NCI-H146 (cell line): ENCODE results near the gene KRT83.

Source experiments
- DNase-seq: peaks from one replicate; lab custom pipeline; 2025; lab: John Stamatoyannopoulos, UW

The KRT83 gene

DNA sequence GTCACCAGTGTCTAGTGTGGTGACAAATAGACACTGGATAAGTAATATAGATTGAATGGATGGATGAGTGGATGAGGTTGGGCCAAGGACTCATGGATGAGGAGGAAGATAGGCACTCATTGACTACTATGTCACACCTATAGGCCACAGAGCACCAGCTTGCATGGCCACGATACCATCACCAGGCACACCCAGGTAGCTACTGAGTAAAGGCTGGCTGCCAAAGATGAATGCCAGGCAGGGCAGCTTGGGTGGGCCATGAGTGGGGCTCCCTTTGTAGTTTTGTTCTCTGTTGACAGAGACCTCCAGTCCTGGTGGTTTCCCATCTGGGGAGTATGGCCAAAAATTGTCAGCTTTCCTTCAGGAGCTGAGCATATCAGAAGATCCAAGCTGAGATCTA is 11.2 kb upstream of the KRT83 start:
- DNase-seq = no peak

DNA sequence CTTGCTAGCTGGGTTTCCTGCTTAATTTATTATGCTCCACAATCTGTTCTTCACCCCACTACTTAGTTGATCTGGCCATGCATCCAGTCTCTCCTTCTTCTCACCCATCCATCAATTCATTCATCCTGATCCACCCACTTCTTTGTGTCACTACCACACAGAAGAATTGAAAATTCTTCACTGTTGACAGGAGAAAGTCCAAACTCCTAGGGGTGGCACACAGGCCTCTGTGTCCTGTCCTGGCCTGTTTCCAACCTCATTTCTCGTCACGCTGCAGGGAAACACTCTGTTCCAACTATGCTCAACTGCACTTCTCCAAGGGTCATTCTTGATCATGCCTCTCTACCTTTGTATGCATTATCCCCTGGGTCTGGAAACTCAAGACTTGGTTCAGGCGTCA is 10.6 kb upstream of the KRT83 start:
- no peak for DNase-seq

DNA sequence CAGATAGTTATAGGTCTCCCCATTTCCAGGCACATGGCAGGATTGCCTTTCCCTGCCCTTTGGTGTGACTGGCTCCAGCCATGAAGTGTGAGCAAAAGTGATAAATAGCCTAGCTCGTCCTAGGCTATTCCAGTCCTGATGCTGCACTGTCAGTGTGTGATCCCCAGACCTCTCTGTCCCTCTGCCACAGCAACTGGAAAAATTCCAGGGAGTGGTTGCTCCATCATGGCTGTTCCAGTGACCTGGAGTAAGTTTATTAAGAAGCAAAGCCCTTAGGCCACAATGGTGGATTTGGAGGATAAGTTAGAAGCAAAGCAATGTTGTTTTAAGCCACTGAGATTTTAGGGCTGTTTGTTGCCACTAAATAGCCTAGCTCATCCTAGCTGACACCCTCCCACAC is 9.8 kb upstream of the KRT83 start:
- no peak for DNase-seq

DNA sequence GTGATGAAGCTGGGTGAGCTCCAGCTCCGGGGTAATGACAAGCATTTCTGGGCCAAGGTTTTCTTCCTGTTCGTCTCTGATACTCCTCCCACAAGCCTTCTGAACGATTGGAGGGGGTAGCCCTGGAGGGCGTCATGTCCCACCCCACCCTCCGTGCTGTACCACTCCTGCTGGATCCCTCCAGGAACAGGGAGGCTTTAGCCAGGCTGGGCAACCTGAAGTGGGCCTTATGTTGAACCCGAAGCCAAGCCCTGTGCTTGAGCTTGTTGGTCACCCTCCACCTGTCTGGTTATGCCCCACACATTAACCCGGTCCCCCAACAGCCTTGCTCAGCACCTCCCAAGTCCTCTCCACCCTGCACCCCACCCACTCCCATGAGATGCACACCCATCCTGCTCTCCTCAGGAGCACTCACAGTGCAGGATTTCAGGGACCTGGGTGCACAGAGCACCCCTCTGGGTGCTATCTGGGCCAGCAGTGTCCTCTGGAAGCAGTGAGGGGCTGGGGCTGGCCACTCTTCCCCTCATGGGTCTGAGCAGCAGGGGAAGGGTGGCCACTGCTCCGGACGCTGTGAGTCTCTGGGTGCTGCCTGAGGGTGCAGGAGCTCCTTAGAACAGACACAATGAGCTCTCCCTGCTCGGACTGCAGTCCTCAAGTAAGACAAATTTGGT is 6.8 kb upstream of the KRT83 start:
- DNase-seq = no peak

DNA sequence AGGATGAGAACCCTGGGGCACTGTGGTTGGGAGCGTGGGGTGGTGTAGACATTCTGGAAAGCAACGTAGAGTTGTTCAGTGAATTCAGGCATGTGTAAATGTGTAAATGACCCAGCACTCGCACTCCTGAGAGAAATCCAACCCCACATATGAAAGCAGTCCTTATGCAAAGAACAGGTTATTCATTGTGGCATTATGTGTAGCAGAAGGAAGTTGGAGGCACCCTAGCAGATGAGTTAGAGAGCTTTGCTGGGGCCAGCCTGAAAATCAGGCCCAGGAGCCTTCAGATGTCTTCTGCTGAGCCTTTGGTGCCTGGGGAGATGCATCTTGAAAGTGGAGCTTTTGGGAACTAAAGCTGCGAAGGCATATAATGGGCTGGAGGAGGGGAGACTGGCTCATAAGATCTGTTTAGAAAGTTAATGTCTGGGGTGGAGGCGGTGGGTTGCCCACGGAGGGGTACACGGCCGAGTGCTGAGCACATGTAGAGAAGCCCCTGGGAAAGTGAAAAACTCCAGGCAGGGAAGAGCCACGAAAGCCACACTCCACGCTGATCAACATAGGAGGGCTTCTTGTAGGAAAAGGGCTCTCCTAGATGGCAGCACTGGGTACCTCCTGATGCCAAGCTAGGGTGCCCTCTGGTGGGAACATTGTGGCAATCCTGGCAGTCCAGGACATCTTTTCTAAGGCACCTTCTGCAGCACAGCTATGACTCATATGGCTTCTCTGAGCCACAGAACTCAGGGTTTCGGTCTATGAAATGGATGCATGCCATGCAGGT is 6.0 kb upstream of the KRT83 start:
- DNase-seq = peak; percentile 89

DNA sequence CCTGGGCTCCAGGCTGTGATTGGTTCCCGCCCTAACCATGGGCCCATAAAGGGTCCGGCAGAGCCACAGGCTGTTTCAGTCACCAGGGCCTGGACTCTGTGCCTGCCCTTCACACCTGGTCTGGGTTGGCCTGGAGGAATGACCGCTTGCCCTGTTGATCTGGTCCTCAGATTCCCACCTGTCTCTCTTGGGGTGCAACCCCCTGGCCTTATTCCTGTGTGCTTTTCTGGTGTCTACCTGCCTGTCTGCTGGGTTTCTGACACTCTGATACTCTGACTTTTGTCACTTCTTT is 2.9 kb upstream of the KRT83 start:
- no peak for DNase-seq

DNA sequence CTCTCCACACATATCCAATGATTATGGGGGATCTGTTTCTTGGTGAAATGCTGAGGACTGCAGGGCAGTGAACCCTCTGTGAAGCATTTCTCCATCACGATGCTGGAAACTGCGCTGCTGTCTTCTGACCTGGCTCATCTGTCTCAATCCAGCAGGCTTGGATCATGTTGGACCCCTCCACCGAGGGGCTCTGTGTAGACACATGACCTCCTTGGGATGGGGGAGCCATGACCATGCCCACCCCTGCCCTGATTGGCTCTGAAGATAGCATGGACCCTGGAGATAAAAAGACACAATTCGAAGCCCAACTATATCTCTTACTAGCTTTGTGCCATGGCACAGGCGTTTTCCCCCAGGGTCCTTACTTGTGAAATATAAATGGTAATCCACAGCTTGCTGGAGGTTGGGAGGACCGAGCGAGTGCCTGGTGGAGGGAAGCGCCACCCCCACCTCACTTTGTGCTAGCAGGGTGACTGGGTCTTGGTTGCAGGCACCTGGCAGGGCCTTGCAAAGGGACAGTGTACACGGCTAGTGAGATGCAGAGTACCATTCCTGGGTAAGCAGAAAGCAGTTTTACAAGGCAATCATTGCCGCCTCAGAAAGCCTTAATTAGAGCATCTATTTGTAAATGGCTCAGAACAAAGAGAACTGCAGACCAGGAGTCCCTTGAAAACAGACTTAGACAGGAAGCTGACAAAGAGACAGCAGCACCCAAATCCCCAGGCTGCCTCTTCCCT is 2.4 kb upstream of the KRT83 start:
- peak; percentile 78 for DNase-seq

DNA sequence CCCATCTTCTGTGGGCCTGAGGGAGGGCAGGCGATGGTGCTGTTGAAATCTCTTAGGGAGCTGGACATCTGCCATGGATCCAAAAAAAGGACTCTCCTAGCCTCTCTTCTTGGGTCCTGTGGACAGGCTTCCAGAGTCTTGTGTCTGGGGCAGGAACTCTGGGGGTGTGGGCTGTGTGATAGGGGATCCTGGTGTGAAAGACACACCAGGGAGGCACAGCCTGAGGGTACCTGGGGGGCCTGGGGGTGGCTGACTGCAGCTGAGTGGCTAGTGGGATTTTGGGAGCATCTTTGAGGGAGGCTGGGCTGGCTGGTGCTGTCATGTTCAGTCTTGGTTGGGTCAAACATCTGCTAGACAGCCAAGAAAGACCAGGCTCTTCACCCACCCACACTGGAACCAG is 1.8 kb upstream of the KRT83 start:
- DNase-seq = no peak

DNA sequence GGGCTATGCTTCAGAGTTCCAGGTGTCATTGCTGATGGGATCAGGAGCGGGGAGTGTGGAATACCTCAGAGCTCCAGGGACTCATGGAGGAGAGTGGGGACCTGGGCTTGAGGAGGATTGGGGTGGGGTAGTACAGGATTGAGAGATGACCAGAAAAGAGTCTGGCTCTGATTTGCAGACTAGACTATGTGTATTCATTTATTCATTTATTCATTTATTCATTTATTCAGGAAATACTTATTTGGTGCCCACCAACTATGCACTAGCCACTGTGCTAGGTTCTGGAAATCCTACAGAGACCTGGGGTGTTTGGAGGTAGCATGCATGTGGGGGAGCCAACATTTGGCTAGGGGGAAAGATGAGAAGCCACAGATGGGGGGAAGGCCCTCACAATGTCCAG is 871 bp upstream of the KRT83 start:
- no peak for DNase-seq

DNA sequence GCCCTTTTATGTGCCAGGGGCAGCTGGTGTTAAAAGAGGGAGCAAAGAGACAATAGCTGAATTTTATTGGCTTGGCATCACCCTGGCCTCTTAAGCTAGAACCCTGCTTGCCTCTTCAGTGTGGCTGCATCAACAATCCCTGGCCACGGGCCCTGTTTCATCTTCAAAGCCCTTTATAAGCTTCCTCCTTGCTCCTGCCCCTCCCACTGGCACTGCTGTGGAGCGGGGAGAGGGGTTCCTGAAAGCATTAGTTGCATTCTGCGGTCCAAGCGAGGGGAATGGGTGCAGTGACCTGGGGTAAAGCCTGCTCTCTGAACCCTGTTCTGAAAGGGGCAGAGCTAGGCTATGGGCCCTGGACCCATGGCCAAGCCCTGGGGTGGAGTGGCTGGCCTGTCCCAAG is 220 bp upstream of the KRT83 start:
- no peak for DNase-seq

DNA sequence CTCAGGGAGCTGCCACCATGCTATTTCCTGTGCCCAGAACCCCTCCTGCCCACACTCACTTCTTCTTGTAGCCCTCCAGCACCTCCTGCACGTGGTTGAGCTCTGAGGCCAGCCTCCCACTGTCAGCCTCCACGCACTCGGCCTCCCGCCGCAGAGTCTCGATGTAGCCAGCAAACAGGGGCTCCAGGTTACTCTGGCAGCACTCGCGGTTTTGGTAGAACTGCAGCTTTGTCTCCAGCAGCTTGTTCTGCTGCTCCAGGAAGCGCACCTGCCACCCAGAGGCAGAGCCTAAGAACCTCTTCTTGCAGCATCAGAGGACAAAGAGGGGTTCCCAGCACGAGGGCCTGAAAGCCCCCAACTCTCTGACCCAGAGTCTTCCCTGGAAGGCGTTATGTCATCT is 2.1 kb downstream of the KRT83 start:
- peak; percentile 50 for DNase-seq

DNA sequence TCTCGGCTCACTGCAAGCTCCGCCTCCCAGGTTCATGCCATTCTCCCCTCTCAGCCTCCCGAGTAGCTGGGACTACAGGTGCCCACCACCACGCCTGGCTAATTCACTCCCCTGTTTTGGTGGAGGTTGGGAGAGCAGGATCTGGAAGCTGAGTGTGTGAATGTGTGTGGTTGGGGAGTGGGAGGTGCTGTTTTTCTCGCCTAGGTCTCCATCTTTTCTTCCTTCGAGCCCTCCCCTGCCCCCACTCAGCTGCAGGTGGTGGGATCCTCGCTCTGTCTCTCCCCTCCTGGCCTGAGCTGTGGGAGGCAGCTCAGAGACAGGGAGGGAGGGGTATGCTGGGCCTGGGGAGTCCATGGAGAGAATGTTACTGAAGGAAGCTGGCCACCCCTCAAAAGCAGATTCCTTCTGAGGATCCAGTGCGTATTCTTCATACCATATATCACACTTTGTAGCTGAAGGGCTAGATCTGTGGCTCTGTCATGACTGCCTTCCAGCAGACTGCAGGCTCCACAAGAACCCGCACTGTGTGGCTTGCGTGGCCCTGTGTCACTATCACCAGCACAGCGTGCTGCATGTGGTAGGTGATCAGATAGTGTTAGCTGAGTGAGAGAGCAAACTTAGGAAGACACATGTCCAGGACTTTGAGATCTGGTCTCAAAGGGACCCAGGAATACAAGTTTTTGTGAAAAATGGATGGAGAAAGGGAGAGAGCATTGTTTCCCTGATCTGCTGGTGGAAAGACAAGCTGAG is 2.8 kb downstream of the KRT83 start:
- DNase-seq = no peak

DNA sequence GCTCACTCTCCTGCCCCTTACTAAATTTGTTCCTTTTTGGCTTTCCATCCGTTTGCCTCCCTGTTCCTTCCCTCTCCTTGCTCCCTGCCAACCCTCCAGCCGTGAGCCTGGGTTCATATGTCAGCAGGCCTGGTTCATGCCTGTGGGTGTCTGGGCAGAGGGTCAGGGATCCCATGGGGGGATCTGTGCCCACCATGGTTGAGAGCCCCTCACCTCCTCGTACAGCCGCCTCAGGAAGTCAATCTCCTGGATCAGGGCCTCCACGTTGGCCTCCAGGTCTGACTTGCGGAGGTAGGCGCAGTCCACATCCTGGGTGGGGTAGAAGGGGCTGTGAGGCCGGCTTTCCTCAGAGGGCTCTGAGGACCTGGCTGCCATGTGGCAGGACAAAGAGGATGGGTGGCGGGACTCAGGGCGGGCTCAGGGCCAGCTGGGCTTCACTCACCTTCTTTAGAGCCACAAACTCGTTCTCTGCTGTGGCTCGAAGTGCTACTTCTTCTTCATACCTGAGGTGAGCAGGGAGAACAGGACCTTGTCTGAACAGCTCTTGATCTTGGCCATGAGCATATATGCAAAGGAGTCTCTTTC is 3.6 kb downstream of the KRT83 start:
- no peak for DNase-seq

DNA sequence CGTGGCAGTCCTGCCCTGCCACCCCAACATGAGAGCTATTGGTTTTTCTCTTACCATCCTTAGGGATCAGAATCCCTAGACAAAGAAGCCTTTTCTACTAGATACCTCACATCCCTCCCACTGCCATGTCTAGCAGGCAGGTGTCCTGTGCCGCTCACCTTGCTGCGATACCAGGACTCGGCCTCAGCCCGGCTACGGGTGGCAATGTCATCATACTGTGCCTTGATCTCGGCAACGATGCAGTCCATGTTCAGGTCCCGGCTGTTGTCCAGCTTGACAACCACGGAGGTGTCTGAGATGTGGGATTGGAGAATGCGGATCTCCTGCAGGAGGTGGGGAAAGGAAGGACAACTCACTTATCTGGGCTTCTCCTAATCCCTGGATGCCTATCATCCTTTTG is 4.5 kb downstream of the KRT83 start:
- no peak for DNase-seq

DNA sequence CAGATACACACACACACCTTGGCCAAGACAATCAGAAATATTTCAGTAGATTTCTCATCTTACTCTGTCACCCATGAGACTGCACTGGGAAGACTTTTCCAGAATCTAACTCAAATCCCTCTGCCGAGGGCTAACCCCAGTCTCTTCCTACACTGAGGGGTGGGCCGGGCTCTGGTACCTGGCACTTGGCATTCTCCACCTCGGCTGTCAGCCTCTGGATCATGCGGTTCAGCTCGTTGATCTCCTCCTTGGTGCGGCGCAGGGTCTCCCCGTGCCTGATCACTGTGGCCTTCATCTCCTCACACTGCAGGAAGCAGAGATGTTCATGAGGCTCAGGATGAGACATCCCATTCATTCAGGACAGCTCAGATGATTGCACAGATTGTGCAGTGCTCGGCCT is 4.9 kb downstream of the KRT83 start:
- no peak for DNase-seq

DNA sequence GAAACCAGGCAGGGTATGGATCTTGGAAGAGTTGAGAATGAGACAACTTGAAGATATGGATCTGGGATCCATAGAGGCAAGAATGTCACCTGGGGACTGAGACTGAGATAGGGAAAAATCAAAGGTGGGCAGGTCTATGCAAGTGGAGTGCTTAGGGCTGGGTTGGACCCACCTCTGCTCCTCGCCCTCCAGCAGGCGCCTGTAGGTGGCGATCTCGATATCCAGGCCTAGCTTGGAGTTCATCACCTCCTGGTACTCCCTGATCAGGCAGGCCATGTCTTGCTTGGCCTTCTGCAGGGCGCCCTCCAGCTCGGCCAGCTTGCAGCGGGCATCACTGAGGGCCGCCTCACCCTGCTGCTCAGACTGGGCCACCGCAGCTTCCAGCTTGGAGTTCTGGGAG is 5.5 kb downstream of the KRT83 start:
- peak; percentile 36 for DNase-seq

DNA sequence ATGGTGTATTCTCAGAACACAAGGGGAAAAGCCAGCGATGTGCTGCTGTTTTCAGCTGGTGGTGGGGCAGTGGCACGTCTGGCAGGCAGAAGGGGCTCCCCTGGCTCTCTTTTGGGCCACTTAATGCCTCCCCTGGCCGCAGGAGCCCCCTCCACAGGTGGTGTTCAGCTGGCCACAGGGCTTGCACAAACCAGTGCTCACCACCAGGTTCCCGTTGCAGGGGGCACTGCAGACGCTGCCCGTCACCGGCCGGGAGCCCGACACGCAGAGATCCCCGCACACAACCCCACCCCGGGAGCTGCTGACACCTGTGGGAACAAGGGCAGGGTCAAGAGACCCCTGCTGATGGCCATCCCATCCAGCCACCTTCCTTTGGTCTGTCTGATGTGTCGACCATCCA is 6.7 kb downstream of the KRT83 start:
- no peak for DNase-seq

DNA sequence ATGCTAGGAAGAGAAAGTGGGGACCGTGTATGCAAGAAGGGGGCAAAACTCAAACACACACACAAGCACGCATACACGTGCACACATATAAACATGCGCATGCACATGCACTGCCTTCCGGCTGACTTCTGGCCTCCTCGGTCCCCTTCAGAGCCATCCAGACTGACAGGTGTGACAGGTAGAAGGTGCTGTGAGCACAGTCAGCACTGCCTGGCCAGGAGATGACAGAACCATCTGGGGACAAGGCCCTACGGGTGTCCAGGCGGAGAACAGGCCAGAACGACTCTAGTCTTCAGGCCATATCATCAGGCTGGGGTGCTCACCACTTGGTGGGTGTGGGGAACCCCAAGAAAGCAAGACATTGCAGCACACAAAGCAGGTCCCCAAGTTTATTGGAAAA is 7.3 kb downstream of the KRT83 start:
- DNase-seq = no peak

DNA sequence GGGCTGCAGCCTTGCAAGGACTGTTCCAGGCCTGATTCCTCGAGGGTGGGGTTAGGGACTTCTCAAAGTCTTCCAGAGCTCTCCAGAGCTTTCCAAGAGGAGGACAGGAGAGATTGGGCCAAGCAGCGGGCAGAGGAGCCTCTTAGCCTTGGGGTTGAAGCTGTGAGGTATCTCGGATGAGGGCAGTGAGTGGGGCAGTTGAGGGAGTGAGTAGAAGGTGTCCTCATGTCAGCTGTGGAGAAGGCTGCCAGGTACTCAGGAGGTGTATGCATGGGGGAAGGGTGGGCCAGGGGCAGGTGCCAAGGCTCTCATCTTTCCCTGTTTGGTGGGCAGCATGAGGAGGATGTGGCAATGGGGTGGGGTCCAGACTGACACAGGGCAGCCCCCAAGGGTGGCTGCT is 7.7 kb downstream of the KRT83 start:
- DNase-seq = no peak

DNA sequence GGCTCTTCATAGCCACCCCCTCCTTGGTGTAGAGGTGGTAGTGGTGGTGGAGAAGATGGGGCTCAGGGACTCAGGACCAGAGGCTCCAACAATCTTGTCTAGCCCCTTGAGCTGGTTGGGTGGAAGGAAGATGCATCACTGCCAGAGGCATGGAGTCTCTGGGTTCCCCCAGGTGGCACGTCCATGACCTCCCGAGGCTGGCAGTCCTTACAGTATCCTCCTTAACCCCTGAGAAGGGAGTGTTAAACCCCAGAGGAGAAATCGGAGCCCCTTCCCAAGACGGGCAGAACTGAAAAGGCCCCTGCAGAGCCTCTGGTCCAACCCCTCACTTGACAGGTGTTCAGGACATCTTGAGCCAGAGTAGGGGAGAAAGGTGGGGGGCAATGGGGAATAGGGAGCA is 9.1 kb downstream of the KRT83 start:
- DNase-seq = no peak

DNA sequence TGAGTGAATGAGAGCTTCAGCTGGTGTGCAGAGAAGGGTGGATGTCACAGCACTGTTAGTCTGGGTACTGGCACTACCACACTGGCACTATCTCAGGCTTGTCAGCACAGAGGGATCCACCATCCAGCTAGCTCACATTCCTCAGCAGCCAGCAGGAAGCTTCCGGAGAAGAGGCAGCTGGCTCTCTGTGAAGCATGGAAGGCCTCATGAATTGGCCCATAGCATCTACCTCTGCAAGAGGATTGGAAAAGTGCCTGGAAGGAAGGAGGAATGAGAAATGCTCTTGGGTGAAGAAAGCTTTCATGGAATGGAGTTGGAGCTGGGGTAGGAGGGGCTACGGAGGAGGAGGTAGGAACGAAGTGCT is 9.9 kb downstream of the KRT83 start:
- no peak for DNase-seq

DNA sequence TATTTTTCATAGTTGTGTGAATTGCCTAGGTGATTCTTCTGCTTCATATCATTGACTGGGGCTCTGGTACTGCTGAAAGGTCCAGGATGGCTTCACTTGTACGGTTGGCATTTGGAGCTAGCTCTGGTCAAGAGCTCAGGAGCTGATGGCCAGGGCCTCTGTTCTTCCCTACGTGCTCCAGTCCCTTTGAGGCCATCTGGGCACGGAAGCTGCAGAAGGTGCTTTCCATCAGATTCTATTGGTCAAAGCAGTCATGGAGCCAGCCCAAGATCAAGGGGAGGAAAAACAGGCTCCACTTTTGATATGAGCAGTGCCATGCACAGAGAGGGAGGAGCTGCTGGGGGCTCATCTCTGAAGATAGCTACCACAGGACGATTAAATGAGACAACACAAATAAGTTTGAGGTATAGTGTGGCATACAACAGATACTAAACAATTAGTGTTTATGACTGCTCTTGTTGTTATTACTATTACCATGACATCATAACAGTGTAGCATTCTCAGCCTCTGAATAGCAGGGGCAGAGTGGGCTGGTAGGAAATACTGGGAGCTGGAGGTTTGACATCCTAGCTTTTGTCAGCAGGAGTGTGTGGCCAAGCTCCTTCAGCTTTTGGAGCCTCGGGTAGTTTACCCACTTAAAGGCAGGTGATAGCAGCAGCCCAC is 10.4 kb downstream of the KRT83 start:
- DNase-seq = no peak
